ENCODE measurements around the gene JAZF1. TPM values are rescaled to one million over a fixed set of nuclear protein-coding genes. Genes with fewer than 3 reads are reported as not detected.

The JAZF1 gene
- total and polyA plus RNA-seq, 9 of the 15 experiments (the other 6 are each of a cell fraction or from before 2014, with no cell fraction given), result 0.04 to 0.64 (median 0.11) TPM; not detected in 3

DNA sequence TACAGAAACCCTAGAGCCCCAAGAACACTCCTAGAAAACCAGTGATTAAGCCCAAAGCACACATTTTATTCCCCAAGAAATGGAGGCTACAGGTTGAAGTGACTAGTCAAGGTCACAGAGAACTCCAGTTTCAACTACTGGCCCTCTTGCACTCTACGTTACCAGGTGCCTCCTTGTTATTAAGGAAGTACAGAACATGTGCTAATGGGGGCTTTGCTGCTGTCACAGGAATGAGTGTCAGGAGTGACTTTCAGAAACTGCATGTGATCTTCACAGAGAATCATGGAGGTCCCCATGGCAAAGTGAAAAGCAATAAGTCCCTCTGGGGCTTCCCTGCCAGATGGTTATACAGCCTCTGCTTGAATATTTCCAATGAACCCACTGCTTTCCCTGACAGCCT lies 19.3 kb downstream of the JAZF1 start (continued):
- TF ChIP-seq, protein P1, sequence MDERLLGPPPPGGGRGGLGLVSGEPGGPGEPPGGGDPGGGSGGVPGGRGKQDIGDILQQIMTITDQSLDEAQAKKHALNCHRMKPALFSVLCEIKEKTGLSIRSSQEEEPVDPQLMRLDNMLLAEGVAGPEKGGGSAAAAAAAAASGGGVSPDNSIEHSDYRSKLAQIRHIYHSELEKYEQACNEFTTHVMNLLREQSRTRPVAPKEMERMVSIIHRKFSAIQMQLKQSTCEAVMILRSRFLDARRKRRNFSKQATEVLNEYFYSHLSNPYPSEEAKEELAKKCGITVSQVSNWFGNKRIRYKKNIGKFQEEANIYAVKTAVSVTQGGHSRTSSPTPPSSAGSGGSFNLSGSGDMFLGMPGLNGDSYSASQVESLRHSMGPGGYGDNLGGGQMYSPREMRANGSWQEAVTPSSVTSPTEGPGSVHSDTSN (CRISPR knock-in tag; IDR thresholded peaks at IDR 0.05; ENCODE audit: low read depth), result no peak
- TF ChIP-seq, protein P1 (tag; conservative IDR thresholded peaks at IDR 0.05; ENCODE audit: low read depth), result no peak
- no peak for TF ChIP-seq CBX1 (IDR thresholded peaks at IDR 0.05; ENCODE audit: low read depth)

DNA sequence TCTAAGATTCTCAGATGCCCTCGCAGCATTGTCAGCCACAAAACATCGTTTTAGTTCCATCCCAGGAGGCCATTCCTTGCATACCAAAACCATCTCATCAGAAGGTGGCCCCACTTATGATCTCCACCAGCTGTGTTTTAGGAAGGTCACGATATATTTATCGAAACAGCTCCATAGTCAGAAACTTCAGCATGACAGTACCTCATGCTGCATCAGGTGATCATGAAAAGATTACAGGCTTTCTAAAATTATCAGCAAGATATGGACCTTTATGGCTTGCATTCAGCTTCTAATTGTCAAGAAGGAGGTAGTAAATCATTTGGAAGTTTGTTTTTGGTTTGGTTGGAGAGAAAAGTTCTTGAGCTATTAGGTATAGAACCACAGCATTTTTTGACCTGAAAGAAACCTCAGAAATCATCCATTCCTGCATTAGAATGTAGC lies 20.0 kb downstream of the JAZF1 start:
- H3K27me3 ChIP-seq (ENCODE audit: control insufficient read depth in 2 of 2, insufficient read depth in 2 of 2, low read length in 2 of 2), result peaks cover 2 to 3% of the 10 kb centered on the region in 2 experiments; a peak in 2 of 5 replicates
- FAIRE-seq (no peak), DNase-seq (ENCODE audit: extremely low read depth in 1 of 4, low spot score in 3 of 4) (no peak), ATAC-seq (no peak)
- WGBS (ENCODE audit: insufficient coverage, low coverage, missing lambda C conversion rate), result 0% methylated on average over 4 of the region's 4 CpGs
- H3K9ac ChIP-seq (ENCODE audit: insufficient read depth in 1 of 2, low read depth in 2 of 2, low read length in 2 of 2), result no peak overlapping the region
- H3K4me3 ChIP-seq, result no peak overlapping the region
- H3K9me3 ChIP-seq (replicated peaks; ENCODE audit: control insufficient read depth, insufficient read depth, low read depth, low read length), result no peaks in the 10 kb centered on the region
- BruUV-seq (replicated peaks), result no TSS peak
- H3K36me3 ChIP-seq (ENCODE audit: control insufficient read depth, insufficient read depth, low read length), result no peaks in the 10 kb centered on the region
- intact Hi-C loops (cut with micrococcal nuclease), result no loop called here
- ChIA-PET CTCF (ENCODE audit: low intra/inter-chr PET ratio) (no interaction called here), POLR2A (interaction anchor here (0.5 to 0.6 kb wide), 2 partner anchors 15 to 19 kb away, joined by 3 read pairs; no protein-coding TSS in a partner anchor)
- no peak overlapping the region for H3K27ac ChIP-seq (ENCODE audit: extremely low read depth, low read depth, low read length)
- no peaks in the 10 kb centered on the region for H4K20me1 ChIP-seq (replicated peaks; ENCODE audit: control insufficient read depth, insufficient read depth, low read length)
- H3K4me2 ChIP-seq (ENCODE audit: insufficient read depth, low read length), result no peak overlapping the region
- no peak overlapping the region for H2AFZ ChIP-seq (ENCODE audit: low read depth, low read length)
- in situ Hi-C loops (cut with MboI), result no loop called here
- H3K9me1 ChIP-seq (ENCODE audit: control insufficient read depth, insufficient read depth, low read length), result no peaks in the 10 kb centered on the region
- H3K79me2 ChIP-seq (ENCODE audit: control insufficient read depth, insufficient read depth, low read length), result no peaks in the 10 kb centered on the region
- no peaks in the 10 kb centered on the region for H3K4me1 ChIP-seq (replicated peaks in 1 of 2; ENCODE audit: control insufficient read depth in 2 of 2, insufficient read depth in 2 of 2, low read length in 2 of 2)
- TF ChIP-seq, protein P2, sequence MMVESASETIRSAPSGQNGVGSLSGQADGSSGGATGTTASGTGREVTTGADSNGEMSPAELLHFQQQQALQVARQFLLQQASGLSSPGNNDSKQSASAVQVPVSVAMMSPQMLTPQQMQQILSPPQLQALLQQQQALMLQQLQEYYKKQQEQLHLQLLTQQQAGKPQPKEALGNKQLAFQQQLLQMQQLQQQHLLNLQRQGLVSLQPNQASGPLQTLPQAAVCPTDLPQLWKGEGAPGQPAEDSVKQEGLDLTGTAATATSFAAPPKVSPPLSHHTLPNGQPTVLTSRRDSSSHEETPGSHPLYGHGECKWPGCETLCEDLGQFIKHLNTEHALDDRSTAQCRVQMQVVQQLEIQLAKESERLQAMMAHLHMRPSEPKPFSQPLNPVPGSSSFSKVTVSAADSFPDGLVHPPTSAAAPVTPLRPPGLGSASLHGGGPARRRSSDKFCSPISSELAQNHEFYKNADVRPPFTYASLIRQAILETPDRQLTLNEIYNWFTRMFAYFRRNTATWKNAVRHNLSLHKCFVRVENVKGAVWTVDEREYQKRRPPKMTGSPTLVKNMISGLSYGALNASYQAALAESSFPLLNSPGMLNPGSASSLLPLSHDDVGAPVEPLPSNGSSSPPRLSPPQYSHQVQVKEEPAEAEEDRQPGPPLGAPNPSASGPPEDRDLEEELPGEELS (CRISPR knock-in tag; IDR thresholded peaks at IDR 0.05; ENCODE audit: borderline replicate concordance), result no peak
- TF ChIP-seq, protein P3, sequence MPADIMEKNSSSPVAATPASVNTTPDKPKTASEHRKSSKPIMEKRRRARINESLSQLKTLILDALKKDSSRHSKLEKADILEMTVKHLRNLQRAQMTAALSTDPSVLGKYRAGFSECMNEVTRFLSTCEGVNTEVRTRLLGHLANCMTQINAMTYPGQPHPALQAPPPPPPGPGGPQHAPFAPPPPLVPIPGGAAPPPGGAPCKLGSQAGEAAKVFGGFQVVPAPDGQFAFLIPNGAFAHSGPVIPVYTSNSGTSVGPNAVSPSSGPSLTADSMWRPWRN (IDR thresholded peaks at IDR 0.05; ENCODE audit: low read depth), result no peak
- TF ChIP-seq, protein P4, sequence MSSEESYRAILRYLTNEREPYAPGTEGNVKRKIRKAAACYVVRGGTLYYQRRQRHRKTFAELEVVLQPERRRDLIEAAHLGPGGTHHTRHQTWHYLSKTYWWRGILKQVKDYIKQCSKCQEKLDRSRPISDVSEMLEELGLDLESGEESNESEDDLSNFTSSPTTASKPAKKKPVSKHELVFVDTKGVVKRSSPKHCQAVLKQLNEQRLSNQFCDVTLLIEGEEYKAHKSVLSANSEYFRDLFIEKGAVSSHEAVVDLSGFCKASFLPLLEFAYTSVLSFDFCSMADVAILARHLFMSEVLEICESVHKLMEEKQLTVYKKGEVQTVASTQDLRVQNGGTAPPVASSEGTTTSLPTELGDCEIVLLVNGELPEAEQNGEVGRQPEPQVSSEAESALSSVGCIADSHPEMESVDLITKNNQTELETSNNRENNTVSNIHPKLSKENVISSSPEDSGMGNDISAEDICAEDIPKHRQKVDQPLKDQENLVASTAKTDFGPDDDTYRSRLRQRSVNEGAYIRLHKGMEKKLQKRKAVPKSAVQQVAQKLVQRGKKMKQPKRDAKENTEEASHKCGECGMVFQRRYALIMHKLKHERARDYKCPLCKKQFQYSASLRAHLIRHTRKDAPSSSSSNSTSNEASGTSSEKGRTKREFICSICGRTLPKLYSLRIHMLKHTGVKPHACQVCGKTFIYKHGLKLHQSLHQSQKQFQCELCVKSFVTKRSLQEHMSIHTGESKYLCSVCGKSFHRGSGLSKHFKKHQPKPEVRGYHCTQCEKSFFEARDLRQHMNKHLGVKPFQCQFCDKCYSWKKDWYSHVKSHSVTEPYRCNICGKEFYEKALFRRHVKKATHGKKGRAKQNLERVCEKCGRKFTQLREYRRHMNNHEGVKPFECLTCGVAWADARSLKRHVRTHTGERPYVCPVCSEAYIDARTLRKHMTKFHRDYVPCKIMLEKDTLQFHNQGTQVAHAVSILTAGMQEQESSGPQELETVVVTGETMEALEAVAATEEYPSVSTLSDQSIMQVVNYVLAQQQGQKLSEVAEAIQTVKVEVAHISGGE (CRISPR knock-in tag; IDR thresholded peaks at IDR 0.05), result no peak

Measured in K562 (cell line).